T-helper 22 cell (primary cell): ENCODE measurements around the gene LAMC2.

ENCODE experiments used
- DNase-seq: peaks from one replicate; pipeline ENCODE4 v3.0.0-alpha.2; 2020; ENCODE audit warnings: low read depth

LAMC2 gene

GRCh38 chr1:183214021-183214970 lies 28.2 kb downstream of the LAMC2 start:
- no peak for DNase-seq

- DNase-seq: no peak
These were observed 29.1 kb downstream of the LAMC2 start for GRCh38 chr1:183215076-183215720.

- DNase-seq: no peak
These were observed 29.9 kb downstream of the LAMC2 start for GRCh38 chr1:183215936-183216335.

- no peak for DNase-seq
These were observed 32.1 kb downstream of the LAMC2 start for GRCh38 chr1:183218027-183218618.

GRCh38 chr1:183218971-183219615 lies 33.0 kb downstream of the LAMC2 start:
- no peak for DNase-seq

- DNase-seq: no peak
These were observed 33.5 kb downstream of the LAMC2 start for GRCh38 chr1:183219616-183220009.

- no peak for DNase-seq
These were observed 36.8 kb downstream of the LAMC2 start for GRCh38 chr1:183222909-183223308.

GRCh38 chr1:183223467-183223866 lies 37.4 kb downstream of the LAMC2 start:
- DNase-seq: no peak

GRCh38 chr1:183226361-183226760 lies 40.3 kb downstream of the LAMC2 start:
- no peak for DNase-seq

- no peak for DNase-seq
These were observed 40.9 kb downstream of the LAMC2 start for GRCh38 chr1:183226963-183227362.

- DNase-seq: no peak
These were observed 41.6 kb downstream of the LAMC2 start for GRCh38 chr1:183227422-183228346.

- no peak for DNase-seq
These were observed 42.5 kb downstream of the LAMC2 start for GRCh38 chr1:183228347-183229220.

GRCh38 chr1:183230413-183230812 lies 44.3 kb downstream of the LAMC2 start:
- DNase-seq: no peak

GRCh38 chr1:183231545-183231944 lies 45.5 kb downstream of the LAMC2 start:
- DNase-seq: no peak

- no peak for DNase-seq
These were observed 47.0 kb downstream of the LAMC2 start for GRCh38 chr1:183233113-183233512.

GRCh38 chr1:183234660-183235476 lies 48.8 kb downstream of the LAMC2 start:
- DNase-seq: no peak

- DNase-seq: no peak
These were observed 49.4 kb downstream of the LAMC2 start for GRCh38 chr1:183235503-183235902.

- DNase-seq: no peak
These were observed 50.2 kb downstream of the LAMC2 start for GRCh38 chr1:183236158-183236725.

- no peak for DNase-seq
These were observed 51.0 kb downstream of the LAMC2 start for GRCh38 chr1:183237046-183237445.
